MM.1S (cell line): ENCODE data around the gene FRY.

Source experiments
- DNase-seq: peaks from one replicate; pipeline ENCODE4 v3.0.0-alpha.2; 2015
- H2AFZ ChIP-seq: fragments of 300-600 bp; sonication (generic); 2 replicates; pipeline ENCODE4 v1.6.0; 2016; ENCODE audit warnings: antibody characterized with exemption, low read length
- H3F3A ChIP-seq: fragments of 300-600 bp; sonication (generic); 2 replicates; pipeline ENCODE4 v1.6.1; 2016; ENCODE audit warnings: mild to moderate bottlenecking, antibody characterized with exemption, low read length, moderate library complexity, mixed read lengths; ENCODE audit not compliant: insufficient read depth
- H3K27ac ChIP-seq: fragments of 300-600 bp; sonication (generic); 2 replicates; pipeline ENCODE4 v1.5.1; 2016; ENCODE audit warnings: mild to moderate bottlenecking, low read length
- H3K27me3 ChIP-seq: fragments of 300-600 bp; sonication (generic); replicated peaks from 2 replicates; pipeline ENCODE4 v1.6.0; 2016; ENCODE audit warnings: low read length; ENCODE audit not compliant: insufficient read depth
- H3K36me3 ChIP-seq: fragments of 300-600 bp; sonication (generic); replicated peaks from 2 replicates; pipeline ENCODE4 v1.6.1; 2016; ENCODE audit warnings: mild to moderate bottlenecking, low read length, mixed read lengths; ENCODE audit not compliant: insufficient read depth
- H3K4me1 ChIP-seq: fragments of 300-600 bp; sonication (generic); 2 replicates; pipeline ENCODE4 v1.6.1; 2016; ENCODE audit warnings: low read length, mixed read lengths
- H3K4me2 ChIP-seq: fragments of 300-600 bp; sonication (generic); 2 replicates; pipeline ENCODE4 v1.6.0; 2016; ENCODE audit warnings: low read depth, low read length
- H3K4me3 ChIP-seq: fragments of 300-600 bp; sonication (generic); 2 replicates; pipeline ENCODE4 v1.5.1; 2016; ENCODE audit warnings: low read length, mixed read lengths
- H3K79me2 ChIP-seq: fragments of 300-600 bp; sonication (generic); 2 replicates; pipeline ENCODE4 v1.6.1; 2016; ENCODE audit warnings: mixed run types, low read length, mixed read lengths
- H3K9ac ChIP-seq: fragments of 300-600 bp; sonication (generic); 2 replicates; pipeline ENCODE4 v1.6.1; 2016; ENCODE audit warnings: low read length, mixed read lengths
- H3K9me2 ChIP-seq: fragments of 300-600 bp; sonication (generic); replicated peaks from 2 replicates; pipeline ENCODE4 v1.6.1; 2016; ENCODE audit warnings: mild to moderate bottlenecking, low read length, mixed read lengths; ENCODE audit not compliant: insufficient read depth
- H3K9me3 ChIP-seq: fragments of 300-600 bp; sonication (generic); replicated peaks from 2 replicates; pipeline ENCODE4 v1.6.1; 2016; ENCODE audit warnings: mild to moderate bottlenecking, low read length, mixed read lengths; ENCODE audit not compliant: insufficient read depth
- H4K20me1 ChIP-seq: fragments of 300-600 bp; sonication (generic); 2 replicates; pipeline ENCODE4 v1.6.1; 2016; ENCODE audit warnings: mild to moderate bottlenecking, low read length, moderate library complexity, mixed read lengths; ENCODE audit not compliant: insufficient read depth
- CTCF ChIP-seq: fragments of 300-600 bp; sonication (generic); IDR thresholded peaks from 2 replicates; pipeline ENCODE4 v1.5.1; 2016; ENCODE audit warnings: antibody characterized with exemption, low read length, mixed read lengths
- EZH2 ChIP-seq: fragments of 300-600 bp; sonication (generic); optimal IDR thresholded peaks from 2 replicates; pipeline ENCODE3; 2017; ENCODE audit warnings: low read depth, mild to moderate bottlenecking, antibody characterized with exemption, low read length, mixed read lengths
- EZH2phosphoT487 ChIP-seq: fragments of 300-600 bp; sonication (generic); IDR thresholded peaks from 2 replicates; pipeline ENCODE4 v1.6.1; 2018; ENCODE audit warnings: antibody characterized with exemption, low read length

FRY gene

GRCh38 chr13:32067149-32067961 is 35.8 kb downstream of the FRY start:
- no peaks in the 10 kb centered on the region for H3K4me1 ChIP-seq
- no peak overlapping the region for H3K4me3 ChIP-seq
- no peaks in the 10 kb centered on the region for H3K79me2 ChIP-seq
- no peaks in the 10 kb centered on the region for H3K9me3 ChIP-seq
- TF ChIP-seq EZH2phosphoT487: no peak
- TF ChIP-seq EZH2: no peak
- TF ChIP-seq CTCF: no peak
- H3K9me2 ChIP-seq: no peaks in the 10 kb centered on the region
- no peak overlapping the region for H3K4me2 ChIP-seq
- H4K20me1 ChIP-seq: no peaks in the 10 kb centered on the region
- DNase-seq: no peak
- H2AFZ ChIP-seq: no peak overlapping the region
- H3K36me3 ChIP-seq: no peaks in the 10 kb centered on the region
- no peak overlapping the region for H3K9ac ChIP-seq
- H3F3A ChIP-seq: no peaks in the 10 kb centered on the region
- no peak overlapping the region for H3K27ac ChIP-seq
- no peaks in the 10 kb centered on the region for H3K27me3 ChIP-seq

GRCh38 chr13:32068255-32068654 is 36.7 kb downstream of the FRY start:
- no peaks in the 10 kb centered on the region for H4K20me1 ChIP-seq
- no peaks in the 10 kb centered on the region for H3K79me2 ChIP-seq
- no peak for TF ChIP-seq EZH2phosphoT487
- no peak for TF ChIP-seq EZH2
- TF ChIP-seq CTCF: no peak
- no peaks in the 10 kb centered on the region for H3K27me3 ChIP-seq
- H3K4me2 ChIP-seq: no peak overlapping the region
- no peaks in the 10 kb centered on the region for H3K4me1 ChIP-seq
- no peaks in the 10 kb centered on the region for H3F3A ChIP-seq
- H3K4me3 ChIP-seq: no peak overlapping the region
- H3K9me2 ChIP-seq: no peaks in the 10 kb centered on the region
- H2AFZ ChIP-seq: no peak overlapping the region
- no peak overlapping the region for H3K9ac ChIP-seq
- no peaks in the 10 kb centered on the region for H3K36me3 ChIP-seq
- H3K27ac ChIP-seq: no peak overlapping the region
- no peaks in the 10 kb centered on the region for H3K9me3 ChIP-seq
- no peak for DNase-seq

- Histone ChIP-seq H3K27ac (no peak overlapping the region), H4K20me1 (no peaks in the 10 kb centered on the region), H3K9me3 (no peaks in the 10 kb centered on the region), H3K4me3 (no peak overlapping the region), H3F3A (no peaks in the 10 kb centered on the region), H3K4me2 (no peak overlapping the region), H3K9me2 (no peaks in the 10 kb centered on the region), H3K36me3 (no peaks in the 10 kb centered on the region), H3K27me3 (no peaks in the 10 kb centered on the region), H3K79me2 (no peaks in the 10 kb centered on the region), H3K9ac (no peak overlapping the region), H3K4me1 (no peaks in the 10 kb centered on the region), H2AFZ (no peak overlapping the region)
- DNase-seq: no peak
- TF ChIP-seq EZH2 (no peak), EZH2phosphoT487 (no peak), CTCF (no peak)
These were observed 41.7 kb downstream of the FRY start for GRCh38 chr13:32073180-32073864.
